Measurements from ENCODE around the gene FAM168A. TPM values are rescaled to one million over a fixed set of nuclear protein-coding genes. Genes with fewer than 3 reads are reported as not detected.

The FAM168A gene, protein sequence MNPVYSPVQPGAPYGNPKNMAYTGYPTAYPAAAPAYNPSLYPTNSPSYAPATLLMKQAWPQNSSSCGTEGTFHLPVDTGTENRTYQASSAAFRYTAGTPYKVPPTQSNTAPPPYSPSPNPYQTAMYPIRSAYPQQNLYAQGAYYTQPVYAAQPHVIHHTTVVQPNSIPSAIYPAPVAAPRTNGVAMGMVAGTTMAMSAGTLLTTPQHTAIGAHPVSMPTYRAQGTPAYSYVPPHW
- total RNA-seq, result 10 to 100 TPM; 16.6 to 23.4 TPM

DNA sequence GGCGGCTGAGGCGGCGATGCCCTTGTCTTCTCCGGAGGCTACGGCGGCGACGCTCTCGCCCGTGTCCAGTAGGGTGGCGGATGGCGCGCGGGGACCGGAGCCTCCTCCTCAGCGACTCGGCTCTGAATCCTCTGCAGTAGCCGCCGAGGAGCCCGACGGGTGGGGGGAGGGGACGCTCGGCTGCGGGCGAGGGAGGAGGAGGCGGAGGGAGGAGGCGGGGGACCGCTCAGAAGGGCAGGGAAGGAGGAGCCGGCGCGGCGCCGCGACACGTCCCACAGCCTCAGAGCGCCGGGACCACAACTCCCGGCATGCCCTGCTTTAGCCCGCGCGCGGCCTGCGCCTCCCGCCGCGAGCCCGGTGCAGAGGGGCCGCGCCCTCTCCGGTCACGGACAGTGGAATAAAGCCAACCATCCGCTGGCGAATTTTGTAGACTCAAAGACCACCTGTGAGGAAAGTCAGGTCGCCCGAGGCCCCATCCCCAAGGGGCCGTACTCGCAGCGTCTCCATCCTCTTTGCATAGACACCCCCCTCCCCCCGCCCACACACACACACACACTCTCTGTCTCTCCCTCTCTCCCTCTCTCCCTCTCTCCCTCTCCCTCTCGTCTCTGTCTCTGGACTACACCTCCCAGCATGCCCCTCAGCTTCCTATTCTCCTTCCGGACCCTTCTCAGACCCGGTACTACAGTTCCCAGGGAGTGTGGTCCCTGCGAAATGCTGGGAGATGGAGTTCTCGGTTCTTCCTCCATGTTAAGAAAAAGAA, at the start of gene FAM168A:
TSS of gene FAM168A (minus strand) at position 157 of the 763 bp plus-strand sequence. CDS start 129,638 bp downstream, outside the sequence.
- DNase-seq (ENCODE audit: low spot score in 2 of 2) (peak; percentile 84 to 89), ATAC-seq (peak; percentile 95 to 97)
- H3K36me3 Mint-ChIP-seq, result peaks cover 11 to 17% of the 10 kb centered on the region in 2 donors
- no peaks in the 10 kb centered on the region for H3K9me3 Mint-ChIP-seq
- H3K27ac Mint-ChIP-seq, result peak within 1 kb of the TSS; percentile 94 to 95

DNA sequence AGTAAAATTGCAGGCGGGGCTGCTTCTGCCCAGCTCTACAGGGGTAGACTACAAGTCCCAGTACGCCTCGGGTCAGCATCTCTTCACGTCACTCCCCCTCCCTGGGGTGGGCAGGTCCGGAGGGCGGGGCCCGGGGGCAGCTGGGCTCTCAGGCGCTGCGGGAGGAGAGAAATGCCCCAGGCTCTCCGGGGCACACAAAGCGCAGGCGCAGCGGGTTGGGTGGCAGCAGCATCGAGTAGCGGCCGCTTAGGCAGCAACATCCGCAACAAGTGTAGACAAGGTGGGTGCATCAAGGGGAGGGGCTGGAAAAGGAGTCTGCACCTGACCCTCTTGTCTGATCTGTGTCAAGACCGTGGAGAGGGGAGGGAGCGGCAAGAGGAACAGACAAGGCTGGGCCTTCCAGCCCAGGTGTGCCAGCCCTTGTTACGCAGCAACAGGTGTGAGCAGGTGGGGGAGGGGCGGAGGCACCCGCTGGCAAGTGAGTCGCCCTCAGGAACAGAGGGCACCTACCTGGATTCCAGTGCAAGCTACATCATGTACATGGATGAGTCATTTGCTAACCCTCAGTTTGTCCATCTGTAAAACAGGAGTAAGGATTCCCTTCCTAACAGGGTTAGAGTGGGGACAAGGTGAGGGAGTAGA, 49.7 kb upstream of the FAM168A start:
- H3K27ac Mint-ChIP-seq, result peak overlapping the region in 1 of 2 donors; percentile 49

DNA sequence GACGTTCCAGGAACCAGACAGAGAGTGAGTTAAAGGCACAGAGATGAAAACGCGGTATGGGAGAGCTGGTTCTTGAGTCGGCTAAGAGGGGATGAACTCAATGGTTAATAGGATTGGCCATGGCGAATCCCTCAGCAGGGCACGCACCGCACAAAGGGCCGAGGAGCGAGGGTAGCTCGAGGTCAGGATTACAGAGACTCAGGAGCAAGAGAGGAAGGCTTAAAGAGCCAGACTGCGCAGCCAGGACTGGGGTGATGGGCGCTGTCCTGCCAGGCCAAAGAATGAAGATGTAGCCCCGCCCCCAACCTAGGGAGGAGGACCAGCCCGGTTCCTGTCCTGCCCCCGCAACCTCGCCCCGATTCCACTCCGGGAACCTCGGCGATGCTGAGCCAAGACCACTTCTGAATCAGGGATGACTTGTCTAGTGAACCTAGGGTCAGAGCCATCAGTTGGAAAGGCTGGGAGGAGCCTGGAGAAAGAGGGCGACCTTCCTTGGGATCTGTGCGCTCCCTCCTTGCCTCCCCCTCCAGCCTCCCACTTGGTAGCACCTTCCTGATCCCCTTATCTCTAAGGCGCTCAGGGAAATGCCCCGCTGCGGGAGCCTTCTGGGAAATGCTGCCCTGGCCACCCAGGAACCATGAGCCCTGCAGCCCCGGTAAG, 48.2 kb upstream of the FAM168A start, which contains the start of gene PLEKHB1:
TSS of gene PLEKHB1 (plus strand) at position 610 of the 660 bp plus-strand sequence. CDS start at position 638, 28 bp downstream.
- no peak for ATAC-seq
- Mint-ChIP-seq H3K27ac (peak within 1 kb of the TSS; percentile 19 to 49), H3K36me3 (no peaks in the 10 kb centered on the region), H3K9me3 (no peaks in the 10 kb centered on the region)
- no peak for DNase-seq (ENCODE audit: low spot score in 2 of 2)

More for the DNA sequence above, 49.7 kb upstream of the FAM168A start:
- ATAC-seq (peak; percentile 99 to 100), DNase-seq (ENCODE audit: low spot score in 2 of 2) (peak; percentile 80 to 92)
- H3K36me3 Mint-ChIP-seq, result no peaks in the 10 kb centered on the region
- H3K9me3 Mint-ChIP-seq, result no peaks in the 10 kb centered on the region

DNA sequence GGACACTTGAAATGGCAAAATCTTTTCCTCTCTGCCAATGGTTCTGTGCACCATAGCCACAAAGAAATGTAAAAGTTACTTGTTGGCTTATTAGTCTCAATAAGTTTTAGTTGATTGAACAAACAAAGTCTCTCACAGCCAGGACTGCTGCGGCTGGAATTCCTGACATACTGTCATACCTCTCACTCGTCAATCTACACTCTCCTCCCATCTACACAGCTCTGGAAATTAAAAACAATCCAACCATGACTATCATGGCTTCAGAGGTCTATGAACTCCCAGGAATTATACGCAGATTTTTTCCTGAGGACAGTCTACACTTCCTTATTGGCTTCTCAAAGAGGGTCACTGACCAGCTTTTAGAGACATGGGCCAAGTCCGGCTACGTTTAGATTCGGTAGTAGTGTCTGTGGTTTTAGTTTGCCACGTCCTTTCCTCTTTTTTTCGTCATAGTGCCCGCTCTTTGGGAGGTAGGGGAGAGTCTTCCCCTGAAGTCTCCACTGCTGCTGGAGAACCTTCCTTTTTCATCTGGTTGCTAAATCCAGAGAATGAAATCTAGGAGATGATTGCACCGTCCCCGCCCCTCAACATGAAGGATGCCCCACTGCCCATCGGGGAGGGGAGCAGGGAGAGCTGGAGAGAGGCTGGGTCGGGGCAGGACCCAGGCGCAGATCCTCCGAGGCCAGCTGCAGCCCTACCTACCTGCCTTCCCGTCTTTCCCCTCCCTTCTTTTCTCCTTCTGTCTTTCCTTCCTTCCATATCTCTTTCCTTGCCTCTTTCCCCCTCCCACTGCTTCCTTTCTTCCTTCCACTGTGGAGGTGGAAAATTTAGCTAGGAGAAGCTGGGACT, 47.4 kb upstream of the FAM168A start:
- no peak for ATAC-seq
- DNase-seq (ENCODE audit: low spot score in 2 of 2), result no peak
- no peaks in the 10 kb centered on the region for H3K36me3 Mint-ChIP-seq
- no peak overlapping the region for H3K27ac Mint-ChIP-seq
- H3K9me3 Mint-ChIP-seq, result no peaks in the 10 kb centered on the region

DNA sequence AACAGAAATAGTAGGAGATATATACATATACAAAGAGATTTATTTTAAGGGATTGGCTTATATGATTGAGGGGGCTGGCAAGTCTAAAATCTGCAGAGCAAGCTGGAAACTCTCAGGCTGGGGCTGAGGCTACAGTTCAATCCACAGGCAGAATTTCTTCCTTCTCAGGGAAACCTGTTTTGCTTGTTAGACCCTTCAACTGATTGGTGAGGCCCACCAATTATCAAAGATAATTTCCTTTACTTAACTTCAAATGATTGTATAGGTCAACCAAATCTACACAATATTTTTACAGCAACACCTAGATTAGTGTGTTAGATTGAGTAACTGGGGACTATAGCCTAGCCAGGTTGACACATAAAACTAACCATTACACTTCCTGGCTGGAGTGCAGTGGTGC, 43.8 kb upstream of the FAM168A start:
- DNase-seq (ENCODE audit: low spot score in 2 of 2) (no peak), ATAC-seq (no peak)
- H3K36me3 Mint-ChIP-seq, result no peaks in the 10 kb centered on the region
- H3K9me3 Mint-ChIP-seq, result no peaks in the 10 kb centered on the region
- H3K27ac Mint-ChIP-seq, result no peak overlapping the region

DNA sequence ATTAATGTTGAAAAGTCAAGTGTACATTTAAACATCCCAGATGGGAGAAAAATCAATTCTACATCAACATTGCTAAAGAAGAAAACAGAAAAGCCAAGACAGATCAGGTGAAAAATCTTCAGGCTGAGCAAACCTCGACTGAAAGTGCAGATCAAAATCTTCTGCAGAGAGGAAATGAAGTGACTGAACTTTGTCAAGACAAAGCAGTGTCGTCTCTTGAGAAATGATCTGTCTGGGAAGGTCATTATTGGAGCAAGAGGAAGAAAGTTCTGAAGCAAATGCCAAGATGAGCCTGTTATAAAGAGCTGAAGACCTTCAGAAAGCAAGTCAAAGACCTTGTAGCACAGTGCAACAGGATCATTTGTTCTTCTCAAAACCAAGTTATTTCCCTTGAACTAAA, 42.7 kb upstream of the FAM168A start:
- Mint-ChIP-seq H3K9me3 (peaks cover 0 to 4% of the 10 kb centered on the region in 2 donors), H3K27ac (peak overlapping the region in 1 of 2 donors; percentile 7), H3K36me3 (no peaks in the 10 kb centered on the region)
- ATAC-seq (no peak), DNase-seq (ENCODE audit: low spot score in 2 of 2) (no peak)

GRCh38 chr11:73637012-73637411, 39.1 kb upstream of the FAM168A start:
- no peaks in the 10 kb centered on the region for H3K36me3 Mint-ChIP-seq
- no peak for ATAC-seq
- peaks cover 0 to 4% of the 10 kb centered on the region in 2 donors for H3K9me3 Mint-ChIP-seq
- no peak overlapping the region for H3K27ac Mint-ChIP-seq
- DNase-seq (ENCODE audit: low spot score in 2 of 2), result no peak

GRCh38 chr11:73636249-73636648, 38.3 kb upstream of the FAM168A start:
- DNase-seq (ENCODE audit: low spot score in 2 of 2), result no peak
- Mint-ChIP-seq H3K27ac (no peak overlapping the region), H3K9me3 (peaks cover 0 to 4% of the 10 kb centered on the region in 2 donors), H3K36me3 (no peaks in the 10 kb centered on the region)
- ATAC-seq, result no peak

DNA sequence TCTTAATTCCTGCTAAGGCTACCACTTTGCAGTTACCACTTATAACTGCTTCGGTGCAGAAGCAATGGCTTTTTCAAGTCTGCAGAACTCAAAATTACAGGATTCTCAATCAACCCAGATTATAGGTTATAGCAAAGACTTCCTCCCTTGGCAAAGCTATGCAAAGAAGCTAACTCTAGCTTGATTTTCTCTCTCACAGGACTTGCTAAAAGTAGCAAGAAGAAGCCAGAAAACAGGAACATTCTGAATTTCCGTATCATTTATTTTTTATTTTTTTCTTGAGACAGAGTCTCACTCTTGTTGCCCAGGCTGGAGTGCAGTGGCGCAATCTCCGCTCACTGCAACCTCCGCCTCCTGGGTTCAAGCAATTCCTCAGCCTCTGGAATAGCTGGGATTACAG, 37.8 kb upstream of the FAM168A start:
- ATAC-seq, result no peak
- DNase-seq (ENCODE audit: low spot score in 2 of 2), result no peak
- Mint-ChIP-seq H3K36me3 (no peaks in the 10 kb centered on the region), H3K27ac (no peak overlapping the region), H3K9me3 (peaks cover 0 to 4% of the 10 kb centered on the region in 2 donors)

DNA sequence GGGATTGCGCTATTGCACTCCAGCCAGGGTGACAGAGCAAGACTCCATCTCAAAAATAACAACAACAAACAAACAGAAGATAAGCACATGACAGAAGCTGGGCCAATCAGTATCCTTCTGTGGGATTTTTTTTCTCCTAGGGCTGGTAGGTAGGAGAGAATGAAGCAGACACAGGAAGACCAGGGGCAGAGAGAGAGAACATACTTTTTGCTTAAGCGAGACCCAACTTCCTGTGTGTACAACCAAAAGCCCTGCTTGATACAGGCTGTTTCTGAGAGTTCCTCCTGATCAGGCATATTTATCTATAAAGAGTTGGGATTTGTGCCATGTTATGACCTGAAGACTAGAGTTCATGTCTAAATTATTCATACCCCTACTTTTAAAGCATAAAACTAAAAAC, 36.1 kb upstream of the FAM168A start:
- H3K9me3 Mint-ChIP-seq, result peaks cover 0 to 4% of the 10 kb centered on the region in 2 donors

GRCh38 chr11:73632996-73633395, 35.1 kb upstream of the FAM168A start:
- DNase-seq (ENCODE audit: low spot score in 2 of 2), result no peak
- H3K9me3 Mint-ChIP-seq, result peaks cover 0 to 4% of the 10 kb centered on the region in 2 donors
- no peak overlapping the region for H3K27ac Mint-ChIP-seq
- no peaks in the 10 kb centered on the region for H3K36me3 Mint-ChIP-seq
- ATAC-seq, result no peak

More for the DNA sequence above, 36.1 kb upstream of the FAM168A start:
- Mint-ChIP-seq H3K27ac (no peak overlapping the region), H3K36me3 (no peaks in the 10 kb centered on the region)
- DNase-seq (ENCODE audit: low spot score in 2 of 2) (no peak), ATAC-seq (no peak)

GRCh38 chr11:73629907-73630306, 32.0 kb upstream of the FAM168A start:
- Mint-ChIP-seq H3K27ac (no peak overlapping the region), H3K36me3 (no peaks in the 10 kb centered on the region), H3K9me3 (no peaks in the 10 kb centered on the region)
- ATAC-seq (no peak), DNase-seq (ENCODE audit: low spot score in 2 of 2) (no peak)

- ATAC-seq, result peak; percentile 69 to 78
- peak in 1 of 2 donors; percentile 74 for DNase-seq (ENCODE audit: low spot score in 2 of 2)
- H3K36me3 Mint-ChIP-seq, result no peaks in the 10 kb centered on the region
- H3K9me3 Mint-ChIP-seq, result no peaks in the 10 kb centered on the region
- no peak overlapping the region for H3K27ac Mint-ChIP-seq
These were observed 27.9 kb upstream of the FAM168A start for GRCh38 chr11:73625696-73626318.

DNA sequence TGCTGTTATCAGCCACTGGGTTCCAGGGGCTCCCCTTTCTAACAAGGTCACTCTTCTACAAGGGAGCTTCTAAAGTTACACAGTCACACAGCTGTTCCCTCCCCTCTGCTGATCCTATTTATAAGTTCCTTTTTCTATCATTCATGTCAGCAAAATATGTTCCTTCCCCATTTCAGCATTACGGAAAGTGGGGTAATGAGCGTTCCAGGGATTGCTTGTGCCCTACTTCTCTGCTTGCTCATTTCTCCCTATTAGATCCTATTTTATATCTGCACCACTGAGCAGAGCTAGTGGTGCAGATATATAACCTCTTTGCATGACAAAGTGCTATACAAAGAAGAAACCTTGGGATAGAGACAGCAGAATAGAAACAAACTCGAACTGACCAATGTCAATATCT, 25.8 kb upstream of the FAM168A start:
- H3K27ac Mint-ChIP-seq, result no peak overlapping the region
- DNase-seq (ENCODE audit: low spot score in 2 of 2) (no peak), ATAC-seq (no peak)
- H3K36me3 Mint-ChIP-seq, result no peaks in the 10 kb centered on the region
- no peaks in the 10 kb centered on the region for H3K9me3 Mint-ChIP-seq

- DNase-seq (ENCODE audit: low spot score in 2 of 2), result no peak
- Mint-ChIP-seq H3K27ac (no peak overlapping the region), H3K36me3 (no peaks in the 10 kb centered on the region), H3K9me3 (no peaks in the 10 kb centered on the region)
- ATAC-seq, result no peak
These were observed 25.1 kb upstream of the FAM168A start for GRCh38 chr11:73622926-73623593.

Data from activated naive CD4-positive, alpha-beta T cell treated with anti-CD3 and anti-CD28 coated beads, Interleukin-2, amount 50 U/mL, for 72 hours (primary cell).